ENCODE data around the gene ZNF177.
A peak's percentile ranks its signal among the peaks of the same experiment; 100 is the strongest.
"Not testable (repeated sequence)": the region's sequence is repeated elsewhere in the genome, so short reads cannot be mapped to it uniquely, and the experiment has no call there.

ZNF177 gene

DNA sequence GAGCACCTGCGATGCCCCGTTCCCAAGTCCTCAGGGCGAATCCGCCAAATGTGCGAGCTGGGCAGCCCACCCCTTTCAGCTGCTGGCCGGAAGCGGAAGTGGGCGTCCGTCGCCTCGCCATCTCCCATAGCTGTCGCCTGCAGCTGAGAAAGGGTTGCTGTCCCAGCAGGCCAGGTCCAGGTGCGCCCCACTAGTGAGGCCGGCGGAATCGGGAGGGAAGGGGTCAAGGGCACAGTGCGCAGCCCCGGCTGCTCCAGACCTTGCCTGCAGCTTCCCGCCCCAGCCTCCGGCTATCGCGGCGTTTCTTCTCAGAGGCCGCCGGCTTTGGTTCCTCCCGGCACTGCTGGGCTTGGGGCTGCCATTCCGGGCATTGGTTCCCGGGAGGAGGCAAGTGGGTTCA lies at the start of gene ZNF177:
TSS of gene ZNF177 (plus strand) at position 109 of the 400 bp plus-strand sequence. CDS start 15,299 bp downstream, outside the sequence.
- DNase-seq (ENCODE audit: extremely low read depth, low read depth): no peak
- TF ChIP-seq, protein P1, sequence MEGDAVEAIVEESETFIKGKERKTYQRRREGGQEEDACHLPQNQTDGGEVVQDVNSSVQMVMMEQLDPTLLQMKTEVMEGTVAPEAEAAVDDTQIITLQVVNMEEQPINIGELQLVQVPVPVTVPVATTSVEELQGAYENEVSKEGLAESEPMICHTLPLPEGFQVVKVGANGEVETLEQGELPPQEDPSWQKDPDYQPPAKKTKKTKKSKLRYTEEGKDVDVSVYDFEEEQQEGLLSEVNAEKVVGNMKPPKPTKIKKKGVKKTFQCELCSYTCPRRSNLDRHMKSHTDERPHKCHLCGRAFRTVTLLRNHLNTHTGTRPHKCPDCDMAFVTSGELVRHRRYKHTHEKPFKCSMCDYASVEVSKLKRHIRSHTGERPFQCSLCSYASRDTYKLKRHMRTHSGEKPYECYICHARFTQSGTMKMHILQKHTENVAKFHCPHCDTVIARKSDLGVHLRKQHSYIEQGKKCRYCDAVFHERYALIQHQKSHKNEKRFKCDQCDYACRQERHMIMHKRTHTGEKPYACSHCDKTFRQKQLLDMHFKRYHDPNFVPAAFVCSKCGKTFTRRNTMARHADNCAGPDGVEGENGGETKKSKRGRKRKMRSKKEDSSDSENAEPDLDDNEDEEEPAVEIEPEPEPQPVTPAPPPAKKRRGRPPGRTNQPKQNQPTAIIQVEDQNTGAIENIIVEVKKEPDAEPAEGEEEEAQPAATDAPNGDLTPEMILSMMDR (IDR thresholded peaks at IDR 0.05; ENCODE audit: low read depth, low read length): no peak

DNA sequence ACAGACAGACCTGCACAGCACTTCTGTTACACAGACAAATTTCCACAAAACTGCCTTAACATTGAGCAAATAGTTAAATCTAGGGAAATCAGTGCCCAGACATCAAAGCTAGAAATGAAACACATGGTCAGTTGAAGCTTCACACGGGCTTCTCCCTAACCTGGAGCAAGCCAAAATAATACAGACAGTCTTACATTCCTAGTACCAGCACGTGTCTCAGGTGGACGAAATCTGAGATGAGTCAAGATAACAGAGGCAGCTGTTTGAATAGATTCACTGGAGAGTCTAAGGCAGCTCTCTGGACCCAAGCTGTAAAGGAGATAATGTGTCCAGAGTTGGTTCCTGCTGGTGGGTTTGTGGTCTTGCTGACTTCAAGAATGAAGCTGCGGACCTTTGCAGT lies 49.1 kb upstream of the ZNF177 start:
- TF ChIP-seq, protein P1 (IDR thresholded peaks at IDR 0.05; ENCODE audit: low read depth, low read length): no peak
- DNase-seq (ENCODE audit: extremely low read depth, low read depth): no peak

DNA sequence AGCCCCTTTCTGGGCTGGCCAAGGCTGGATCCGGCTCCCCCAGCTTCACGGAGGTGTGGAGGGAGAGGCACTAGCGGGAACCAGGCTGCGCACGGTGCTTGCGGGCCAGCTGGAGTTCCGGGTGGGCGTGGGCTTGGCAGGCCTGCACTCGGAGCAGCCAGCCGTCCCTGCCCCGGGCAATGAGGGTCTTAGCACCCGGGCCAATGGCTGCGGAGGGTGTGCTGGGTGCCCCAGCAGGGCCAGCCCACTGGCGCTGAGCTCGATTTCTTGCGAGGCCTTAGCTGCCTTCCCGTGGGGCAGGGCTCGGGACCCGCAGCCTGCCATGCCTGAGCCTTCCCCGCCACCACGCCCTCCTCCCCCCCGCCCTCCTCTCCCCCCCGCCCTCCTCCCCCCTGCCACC lies 41.5 kb upstream of the ZNF177 start:
- TF ChIP-seq, protein P1 (IDR thresholded peaks at IDR 0.05; ENCODE audit: low read depth, low read length): no peak
- DNase-seq (ENCODE audit: extremely low read depth, low read depth): no peak

DNA sequence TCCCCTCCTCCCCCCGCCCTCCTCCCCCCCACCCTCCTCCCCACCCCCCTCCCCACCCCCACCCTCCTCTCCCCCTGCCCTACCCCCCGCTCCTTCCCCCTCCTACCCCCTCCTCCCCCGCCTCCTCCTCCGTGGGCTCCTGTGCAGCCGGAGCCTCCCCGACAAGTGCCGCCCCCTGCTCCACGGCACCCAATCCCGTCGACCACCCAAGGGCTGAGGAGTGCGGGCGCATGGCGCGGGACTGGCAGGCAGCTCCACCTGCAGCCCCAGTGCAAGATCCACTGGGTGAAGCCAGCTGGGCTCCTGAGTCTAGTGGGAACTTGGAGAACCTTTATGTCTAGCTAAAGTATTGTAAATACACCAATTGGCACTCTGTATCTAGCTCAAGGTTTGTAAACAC lies 41.1 kb upstream of the ZNF177 start:
- not testable (repeated sequence) for DNase-seq (ENCODE audit: extremely low read depth, low read depth)

DNA sequence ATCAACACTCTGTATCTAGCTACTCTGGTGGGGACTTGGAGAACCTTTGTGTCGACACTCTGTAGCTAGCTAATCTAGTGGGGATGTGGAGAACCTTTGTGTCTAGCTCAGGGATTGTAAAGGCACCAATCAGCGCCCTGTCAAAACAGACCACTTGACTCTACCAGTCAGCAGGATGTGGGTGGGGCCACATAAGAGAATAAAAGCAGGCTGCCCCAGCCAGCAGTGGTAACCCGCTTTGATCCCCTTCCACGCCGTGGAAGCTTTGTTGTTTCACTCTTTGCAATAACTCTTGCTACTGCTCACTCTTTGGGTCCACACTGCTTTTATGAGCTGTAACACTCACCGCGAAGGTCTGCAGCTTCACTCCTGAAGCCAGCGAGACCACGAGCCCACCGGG lies 40.6 kb upstream of the ZNF177 start:
- not testable (repeated sequence) for DNase-seq (ENCODE audit: extremely low read depth, low read depth)

DNA sequence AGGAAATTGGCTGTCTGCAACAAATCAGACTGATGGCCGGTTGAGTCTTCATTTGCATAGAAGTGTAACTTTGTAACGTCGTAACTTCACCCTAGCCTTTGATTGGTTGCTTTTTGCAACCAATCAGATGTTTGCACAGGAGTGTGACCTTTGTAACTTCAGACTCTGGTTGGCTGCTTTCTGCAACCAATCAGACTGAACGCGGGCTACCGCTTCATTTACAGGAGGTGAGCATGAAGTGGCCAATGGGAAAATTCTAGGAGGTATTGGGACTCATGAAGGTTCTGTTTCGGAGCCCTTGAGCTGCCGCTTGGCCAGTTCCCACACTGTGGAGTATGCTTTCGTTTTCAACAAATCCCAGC lies 39.3 kb upstream of the ZNF177 start:
- TF ChIP-seq, protein P1 (IDR thresholded peaks at IDR 0.05; ENCODE audit: low read depth, low read length): no peak
- peak; percentile 48 for DNase-seq (ENCODE audit: extremely low read depth, low read depth)

DNA sequence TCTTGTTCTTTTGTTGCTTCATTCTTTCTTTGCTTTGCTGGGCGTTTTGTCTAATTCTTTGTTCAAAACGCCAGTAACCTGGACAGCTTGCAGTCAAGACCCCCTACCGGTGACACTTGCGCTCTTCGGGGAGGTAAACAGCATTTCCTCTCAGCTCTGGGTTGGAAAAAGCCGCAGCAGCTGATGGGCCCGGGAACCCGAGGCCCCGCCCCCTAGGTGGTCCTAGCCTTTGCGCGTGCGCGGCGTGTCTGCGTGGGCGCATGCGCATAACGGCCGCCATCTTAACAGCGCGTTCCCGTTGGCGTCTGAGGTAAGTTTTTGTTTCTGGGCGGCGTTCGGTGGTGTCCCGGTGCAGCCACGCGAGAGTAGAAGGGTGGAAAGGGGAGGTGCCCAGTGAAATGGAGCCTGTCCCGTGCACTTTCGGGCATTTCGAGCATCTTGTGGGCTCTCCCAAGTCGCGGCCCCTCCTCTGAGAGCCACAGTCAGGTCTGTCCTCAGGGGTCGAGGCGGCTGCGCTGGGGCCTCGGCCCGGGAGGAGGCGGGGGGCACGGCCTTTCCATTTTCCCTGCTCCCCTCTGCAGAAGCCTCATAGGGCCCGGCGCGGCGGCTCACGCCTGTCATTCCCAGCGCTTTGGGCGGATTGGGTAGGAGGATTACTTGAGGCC lies 38.8 kb upstream of the ZNF177 start, which contains the start of gene ZNF559:
TSS of gene ZNF559 (plus strand) at position 261 of the 665 bp plus-strand sequence. CDS start 14,371 bp downstream, outside the sequence.
- TF ChIP-seq, protein P1 (IDR thresholded peaks at IDR 0.05; ENCODE audit: low read depth, low read length): peak; percentile 27

DNA sequence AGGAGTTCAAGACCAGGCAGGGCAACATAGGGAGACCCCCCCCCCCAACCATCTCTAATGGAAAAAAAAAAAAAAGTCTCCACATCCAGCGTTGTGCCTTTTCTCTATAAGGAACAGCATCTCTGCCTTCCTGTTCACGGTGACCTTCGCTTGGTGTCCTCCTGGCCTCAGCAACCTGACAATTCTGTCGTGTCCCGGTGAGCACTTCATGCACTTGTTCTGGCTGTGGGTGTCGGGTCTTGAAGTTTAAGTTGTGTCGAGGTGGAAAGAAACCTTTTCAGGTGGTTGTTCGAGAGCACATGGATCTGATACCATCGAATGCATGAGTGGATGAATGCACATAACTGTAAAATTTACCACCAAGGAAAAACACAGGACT lies 38.2 kb upstream of the ZNF177 start:
- TF ChIP-seq, protein P1 (IDR thresholded peaks at IDR 0.05; ENCODE audit: low read depth, low read length): no peak
- DNase-seq (ENCODE audit: extremely low read depth, low read depth): no peak

More for the DNA sequence above, 38.8 kb upstream of the ZNF177 start, which contains the start of gene ZNF559:
- DNase-seq (ENCODE audit: extremely low read depth, low read depth): peak; percentile 86

Data from AG09319 (cell line).